HFFc6 (cell line): ENCODE results near the gene PBX1. TPM values are rescaled to one million over a fixed set of nuclear protein-coding genes. Genes with fewer than 3 reads are reported as not detected.
"Not testable (repeated sequence)": the region's sequence is repeated elsewhere in the genome, so short reads cannot be mapped to it uniquely, and the experiment has no call there.

Source experiments
- DNase-seq: peaks from one replicate; pipeline ENCODE4 v3.0.0-alpha.2; 2018
- H3K27ac Mint-ChIP-seq: 2 replicates; pipeline ENCODE4 v1.8.0; 2020; ENCODE audit warnings: mild to moderate bottlenecking, mixed read lengths
- H3K27me3 Mint-ChIP-seq: 2 replicates; pipeline ENCODE4 v1.8.0; 2021; ENCODE audit warnings: mild to moderate bottlenecking, moderate library complexity, mixed read lengths; ENCODE audit not compliant: insufficient read depth
- H3K36me3 Mint-ChIP-seq: 2 replicates; pipeline ENCODE4 v1.8.0; 2021; ENCODE audit warnings: low read depth, mixed read lengths
- H3K4me1 Mint-ChIP-seq: 2 replicates; pipeline ENCODE4 v1.8.0; 2020; ENCODE audit warnings: low read depth, mixed read lengths
- H3K4me3 Mint-ChIP-seq: 2 replicates; pipeline ENCODE4 v1.8.0; 2020; ENCODE audit warnings: mild to moderate bottlenecking, moderate library complexity, mixed read lengths
- H3K9me3 Mint-ChIP-seq: 2 replicates; pipeline ENCODE4 v1.8.0; 2020; ENCODE audit warnings: mild to moderate bottlenecking, mixed read lengths
- CTCF ChIP-seq: fragments of 200-600 bp; sonication (generic); IDR thresholded peaks from 2 replicates; pipeline ENCODE4 v1.5.0; 2021; ENCODE audit warnings: antibody characterized with exemption, mild to moderate bottlenecking
- total RNA-seq, 6 experiments: library from RNA; stranded (reverse); fragmentation: NEBNext Ultra II Directional; extraction: Animal tissue kit (Norgen Biotek cat#: 25700); gene quantifications; 2 replicates in 1 of 6; 3 replicates in 5 of 6; pipeline ENCODE4 v1.2.3, GENCODE V29; 2021

The PBX1 gene
- total RNA-seq, 6 experiments from 2014 or later = 35.4 to 42.3 (median 39.1) TPM

- no peaks in the 10 kb centered on the region; the same call in none of the 2 replicates for H3K27me3 Mint-ChIP-seq
- H3K4me3 Mint-ChIP-seq = no peak overlapping the region
- no peaks in the 10 kb centered on the region for H3K36me3 Mint-ChIP-seq
- H3K9me3 Mint-ChIP-seq = no peaks in the 10 kb centered on the region
- no peaks in the 10 kb centered on the region for H3K4me1 Mint-ChIP-seq
- TF ChIP-seq CTCF = no peak
- no peak for DNase-seq
- H3K27ac Mint-ChIP-seq = no peak overlapping the region
Measured at GRCh38 chr1:164516591-164516990, 42.4 kb upstream of the PBX1 start.

GRCh38 chr1:164518692-164519332 is 40.2 kb upstream of the PBX1 start:
- Mint-ChIP-seq H3K36me3 (no peaks in the 10 kb centered on the region), H3K27ac (no peak overlapping the region), H3K4me1 (no peaks in the 10 kb centered on the region), H3K27me3 (no peaks in the 10 kb centered on the region; the same call in none of the 2 replicates), H3K9me3 (no peaks in the 10 kb centered on the region), H3K4me3 (no peak overlapping the region)
- no peak for TF ChIP-seq CTCF
- no peak for DNase-seq

GRCh38 chr1:164519426-164519825 is 39.6 kb upstream of the PBX1 start:
- no peak for TF ChIP-seq CTCF
- Mint-ChIP-seq H3K9me3 (no peaks in the 10 kb centered on the region), H3K4me1 (no peaks in the 10 kb centered on the region), H3K27ac (no peak overlapping the region), H3K27me3 (no peaks in the 10 kb centered on the region; the same call in none of the 2 replicates), H3K4me3 (no peak overlapping the region), H3K36me3 (no peaks in the 10 kb centered on the region)
- no peak for DNase-seq

- Mint-ChIP-seq H3K27me3 (peaks cover 2% of the 10 kb centered on the region), H3K36me3 (peaks cover 10% of the 10 kb centered on the region; the same call in 1 of the 2 replicates), H3K4me3 (no peak overlapping the region), H3K9me3 (peaks cover 11% of the 10 kb centered on the region), H3K4me1 (no peaks in the 10 kb centered on the region), H3K27ac (no peak overlapping the region)
- no peak for TF ChIP-seq CTCF
- DNase-seq = no peak
Measured at GRCh38 chr1:164524810-164525209, 34.2 kb upstream of the PBX1 start.

- Mint-ChIP-seq H3K4me1 (no peaks in the 10 kb centered on the region), H3K36me3 (no peaks in the 10 kb centered on the region), H3K4me3 (no peak overlapping the region), H3K27me3 (peaks cover 5% of the 10 kb centered on the region), H3K9me3 (no peaks in the 10 kb centered on the region), H3K27ac (no peak overlapping the region)
- no peak for DNase-seq
- TF ChIP-seq CTCF = no peak
Measured at GRCh38 chr1:164534863-164535610, 23.9 kb upstream of the PBX1 start.

GRCh38 chr1:164552463-164552988 is 6.5 kb upstream of the PBX1 start:
- H3K4me1 Mint-ChIP-seq, DNase-seq, H3K27ac Mint-ChIP-seq, H3K4me3 Mint-ChIP-seq, H3K27me3 Mint-ChIP-seq: not testable (repeated sequence)
- peaks cover 23% of the 10 kb centered on the region for H3K36me3 Mint-ChIP-seq
- peaks cover 13% of the 10 kb centered on the region for H3K9me3 Mint-ChIP-seq
